HL-60 (cell line): ENCODE results near the gene SASH3.

Source experiments
- GABPA ChIP-seq: IDR thresholded peaks from 2 replicates; pipeline ENCODE4 v1.6.1; 2012; ENCODE audit warnings: low read depth
- POLR2AphosphoS5 ChIP-seq: IDR thresholded peaks from 2 replicates; pipeline ENCODE4 v1.6.1; 2012; ENCODE audit warnings: low read depth
- TF ChIP-seq, protein P1 (sequence below): IDR thresholded peaks from one replicate; pipeline ENCODE4 v1.5.1; 2011; ENCODE audit warnings: low read length, control low read depth, inconsistent platforms; ENCODE audit not compliant: insufficient read depth
- TF ChIP-seq, protein P2 (sequence below): IDR thresholded peaks from 2 replicates; pipeline ENCODE4 v1.6.1; 2012; ENCODE audit warnings: low read depth; ENCODE audit not compliant: insufficient replicate concordance

DNA sequence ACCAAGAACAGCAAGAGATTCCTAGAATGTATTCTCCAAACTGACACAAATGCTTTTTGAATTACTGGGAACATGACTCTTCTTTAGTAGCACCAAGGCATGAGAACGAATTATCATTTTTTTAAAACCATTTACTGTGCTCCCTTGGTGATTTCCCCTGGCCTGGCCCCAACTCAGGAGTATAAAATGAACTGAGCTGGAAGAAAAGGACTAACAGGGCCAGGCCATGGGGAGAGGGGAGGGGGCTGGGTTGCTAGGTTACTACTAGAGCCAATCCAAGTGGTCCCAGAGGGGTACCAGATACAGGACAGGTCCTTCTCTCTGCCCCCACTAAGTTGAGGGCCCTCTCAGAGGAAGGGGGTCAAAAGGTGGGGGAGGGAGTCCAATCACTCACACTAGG is 23.1 kb downstream of the SASH3 start:
- TF ChIP-seq, protein P1, sequence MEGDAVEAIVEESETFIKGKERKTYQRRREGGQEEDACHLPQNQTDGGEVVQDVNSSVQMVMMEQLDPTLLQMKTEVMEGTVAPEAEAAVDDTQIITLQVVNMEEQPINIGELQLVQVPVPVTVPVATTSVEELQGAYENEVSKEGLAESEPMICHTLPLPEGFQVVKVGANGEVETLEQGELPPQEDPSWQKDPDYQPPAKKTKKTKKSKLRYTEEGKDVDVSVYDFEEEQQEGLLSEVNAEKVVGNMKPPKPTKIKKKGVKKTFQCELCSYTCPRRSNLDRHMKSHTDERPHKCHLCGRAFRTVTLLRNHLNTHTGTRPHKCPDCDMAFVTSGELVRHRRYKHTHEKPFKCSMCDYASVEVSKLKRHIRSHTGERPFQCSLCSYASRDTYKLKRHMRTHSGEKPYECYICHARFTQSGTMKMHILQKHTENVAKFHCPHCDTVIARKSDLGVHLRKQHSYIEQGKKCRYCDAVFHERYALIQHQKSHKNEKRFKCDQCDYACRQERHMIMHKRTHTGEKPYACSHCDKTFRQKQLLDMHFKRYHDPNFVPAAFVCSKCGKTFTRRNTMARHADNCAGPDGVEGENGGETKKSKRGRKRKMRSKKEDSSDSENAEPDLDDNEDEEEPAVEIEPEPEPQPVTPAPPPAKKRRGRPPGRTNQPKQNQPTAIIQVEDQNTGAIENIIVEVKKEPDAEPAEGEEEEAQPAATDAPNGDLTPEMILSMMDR = no peak
- TF ChIP-seq GABPA = no peak
- TF ChIP-seq, protein P2, sequence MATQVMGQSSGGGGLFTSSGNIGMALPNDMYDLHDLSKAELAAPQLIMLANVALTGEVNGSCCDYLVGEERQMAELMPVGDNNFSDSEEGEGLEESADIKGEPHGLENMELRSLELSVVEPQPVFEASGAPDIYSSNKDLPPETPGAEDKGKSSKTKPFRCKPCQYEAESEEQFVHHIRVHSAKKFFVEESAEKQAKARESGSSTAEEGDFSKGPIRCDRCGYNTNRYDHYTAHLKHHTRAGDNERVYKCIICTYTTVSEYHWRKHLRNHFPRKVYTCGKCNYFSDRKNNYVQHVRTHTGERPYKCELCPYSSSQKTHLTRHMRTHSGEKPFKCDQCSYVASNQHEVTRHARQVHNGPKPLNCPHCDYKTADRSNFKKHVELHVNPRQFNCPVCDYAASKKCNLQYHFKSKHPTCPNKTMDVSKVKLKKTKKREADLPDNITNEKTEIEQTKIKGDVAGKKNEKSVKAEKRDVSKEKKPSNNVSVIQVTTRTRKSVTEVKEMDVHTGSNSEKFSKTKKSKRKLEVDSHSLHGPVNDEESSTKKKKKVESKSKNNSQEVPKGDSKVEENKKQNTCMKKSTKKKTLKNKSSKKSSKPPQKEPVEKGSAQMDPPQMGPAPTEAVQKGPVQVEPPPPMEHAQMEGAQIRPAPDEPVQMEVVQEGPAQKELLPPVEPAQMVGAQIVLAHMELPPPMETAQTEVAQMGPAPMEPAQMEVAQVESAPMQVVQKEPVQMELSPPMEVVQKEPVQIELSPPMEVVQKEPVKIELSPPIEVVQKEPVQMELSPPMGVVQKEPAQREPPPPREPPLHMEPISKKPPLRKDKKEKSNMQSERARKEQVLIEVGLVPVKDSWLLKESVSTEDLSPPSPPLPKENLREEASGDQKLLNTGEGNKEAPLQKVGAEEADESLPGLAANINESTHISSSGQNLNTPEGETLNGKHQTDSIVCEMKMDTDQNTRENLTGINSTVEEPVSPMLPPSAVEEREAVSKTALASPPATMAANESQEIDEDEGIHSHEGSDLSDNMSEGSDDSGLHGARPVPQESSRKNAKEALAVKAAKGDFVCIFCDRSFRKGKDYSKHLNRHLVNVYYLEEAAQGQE = no peak
- no peak for TF ChIP-seq POLR2AphosphoS5
